Measurements from ENCODE around the gene FCSK.

Gene FCSK

DNA sequence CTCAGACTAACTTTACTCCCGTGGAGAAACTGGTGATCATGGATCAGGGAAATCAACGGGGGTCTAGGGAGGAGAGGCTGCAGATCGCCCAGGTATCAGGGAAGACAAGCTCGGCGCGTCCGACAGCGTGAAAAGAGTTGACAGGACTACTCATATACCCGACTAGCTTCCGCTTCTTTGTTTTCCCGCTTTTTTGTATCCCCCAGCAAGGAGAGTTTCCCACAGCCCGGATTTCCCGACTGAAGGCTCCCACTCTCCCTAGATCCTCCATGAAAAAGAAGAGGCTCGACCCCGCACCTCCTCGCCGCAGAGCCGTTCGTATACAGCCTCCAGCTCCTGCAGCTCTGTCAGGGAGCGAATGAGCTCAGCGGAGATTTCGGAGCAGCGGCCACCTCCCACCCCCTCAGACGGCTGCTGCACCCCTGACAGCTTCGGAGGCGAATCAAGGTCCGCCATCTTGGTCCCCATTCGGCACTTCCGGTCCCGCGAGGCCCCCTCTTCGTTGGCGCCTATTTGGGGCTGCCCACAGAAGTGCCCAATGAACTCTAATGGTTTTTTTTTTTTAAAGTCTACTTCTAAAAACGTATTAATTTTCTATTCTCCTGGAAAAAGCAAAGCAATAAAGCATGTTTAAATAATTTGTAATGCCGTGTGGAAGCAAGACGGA, 68.8 kb downstream of the FCSK start, which contains the start of gene COG4:
Gene COG4, minus strand, starts transcription at position 479 of the 667 bp plus-strand sequence. Its CDS starts 11 bp downstream, at position 468.
- Histone ChIP-seq H3K36me3 (ENCODE audit: control insufficient read depth in 2 of 2, insufficient read depth in 1 of 2, low read length in 2 of 2) (peaks cover 9 to 35% of the 10 kb centered on the region in 2 experiments), H3K27ac (ENCODE audit: extremely low read depth, low read depth, low read length) (peak within 1 kb of the TSS; percentile 99), H3K4me3 (ENCODE audit: low read depth, low read length) (peak within 1 kb of the TSS; percentile 91), H3K9me3 (ENCODE audit: control insufficient read depth, insufficient read depth, low read depth, low read length) (no peaks in the 10 kb centered on the region), H3K4me1 (ENCODE audit: control insufficient read depth, insufficient read depth, low read length) (peaks cover 12% of the 10 kb centered on the region)
- ChIA-PET CTCF (interaction anchor here (0.6 to 1.1 kb wide), 4 partner anchors 9 to 142 kb away, joined by 3 read pairs; no protein-coding TSS in a partner anchor), POLR2A (interaction anchor here (0.5 to 5.9 kb wide), 9 partner anchors 22 to 249 kb away, joined by 3 to 42 read pairs (median 5); partner anchors contain the start of genes AARS1, DDX19A and FCSK)
- TF ChIP-seq FEZF1 (tag by site-specific recombination; IDR thresholded peaks at IDR 0.05): no peak
- TF ChIP-seq ZXDB (tag by site-specific recombination; IDR thresholded peaks at IDR 0.05): peak; percentile 66; the same call in 1 of the 2 replicates
- TF ChIP-seq, protein P1, sequence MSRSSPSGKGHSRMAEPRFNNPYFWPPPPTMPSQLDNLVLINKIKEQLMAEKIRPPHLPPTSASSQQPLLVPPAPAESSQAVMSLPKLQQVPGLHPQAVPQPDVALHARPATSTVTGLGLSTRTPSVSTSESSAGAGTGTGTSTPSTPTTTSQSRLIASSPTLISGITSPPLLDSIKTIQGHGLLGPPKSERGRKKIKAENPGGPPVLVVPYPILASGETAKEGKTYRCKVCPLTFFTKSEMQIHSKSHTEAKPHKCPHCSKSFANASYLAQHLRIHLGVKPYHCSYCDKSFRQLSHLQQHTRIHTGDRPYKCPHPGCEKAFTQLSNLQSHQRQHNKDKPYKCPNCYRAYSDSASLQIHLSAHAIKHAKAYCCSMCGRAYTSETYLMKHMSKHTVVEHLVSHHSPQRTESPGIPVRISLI (tag by site-specific recombination; IDR thresholded peaks at IDR 0.05): peak; percentile 90; the same call in 1 of the 2 replicates
- no peak for TF ChIP-seq GFI1B (tag by site-specific recombination; IDR thresholded peaks at IDR 0.05)
- peak; percentile 72 for TF ChIP-seq PRDM1 (tag by site-specific recombination; IDR thresholded peaks at IDR 0.05)
- TF ChIP-seq ZNF560 (tag by site-specific recombination; IDR thresholded peaks at IDR 0.05; ENCODE audit: borderline replicate concordance): no peak
- TF ChIP-seq ZNF433 (tag by site-specific recombination; IDR thresholded peaks at IDR 0.05; ENCODE audit: low read depth): no peak
- TF ChIP-seq KLF16 (tag by site-specific recombination; IDR thresholded peaks at IDR 0.05): peak; percentile 60
- no peak for TF ChIP-seq ZNF473 (tag by site-specific recombination; IDR thresholded peaks at IDR 0.05)
- no peak; the same call in none of the 2 replicates for TF ChIP-seq ZBTB17 (tag by site-specific recombination; IDR thresholded peaks at IDR 0.05)
- TF ChIP-seq, protein P2, sequence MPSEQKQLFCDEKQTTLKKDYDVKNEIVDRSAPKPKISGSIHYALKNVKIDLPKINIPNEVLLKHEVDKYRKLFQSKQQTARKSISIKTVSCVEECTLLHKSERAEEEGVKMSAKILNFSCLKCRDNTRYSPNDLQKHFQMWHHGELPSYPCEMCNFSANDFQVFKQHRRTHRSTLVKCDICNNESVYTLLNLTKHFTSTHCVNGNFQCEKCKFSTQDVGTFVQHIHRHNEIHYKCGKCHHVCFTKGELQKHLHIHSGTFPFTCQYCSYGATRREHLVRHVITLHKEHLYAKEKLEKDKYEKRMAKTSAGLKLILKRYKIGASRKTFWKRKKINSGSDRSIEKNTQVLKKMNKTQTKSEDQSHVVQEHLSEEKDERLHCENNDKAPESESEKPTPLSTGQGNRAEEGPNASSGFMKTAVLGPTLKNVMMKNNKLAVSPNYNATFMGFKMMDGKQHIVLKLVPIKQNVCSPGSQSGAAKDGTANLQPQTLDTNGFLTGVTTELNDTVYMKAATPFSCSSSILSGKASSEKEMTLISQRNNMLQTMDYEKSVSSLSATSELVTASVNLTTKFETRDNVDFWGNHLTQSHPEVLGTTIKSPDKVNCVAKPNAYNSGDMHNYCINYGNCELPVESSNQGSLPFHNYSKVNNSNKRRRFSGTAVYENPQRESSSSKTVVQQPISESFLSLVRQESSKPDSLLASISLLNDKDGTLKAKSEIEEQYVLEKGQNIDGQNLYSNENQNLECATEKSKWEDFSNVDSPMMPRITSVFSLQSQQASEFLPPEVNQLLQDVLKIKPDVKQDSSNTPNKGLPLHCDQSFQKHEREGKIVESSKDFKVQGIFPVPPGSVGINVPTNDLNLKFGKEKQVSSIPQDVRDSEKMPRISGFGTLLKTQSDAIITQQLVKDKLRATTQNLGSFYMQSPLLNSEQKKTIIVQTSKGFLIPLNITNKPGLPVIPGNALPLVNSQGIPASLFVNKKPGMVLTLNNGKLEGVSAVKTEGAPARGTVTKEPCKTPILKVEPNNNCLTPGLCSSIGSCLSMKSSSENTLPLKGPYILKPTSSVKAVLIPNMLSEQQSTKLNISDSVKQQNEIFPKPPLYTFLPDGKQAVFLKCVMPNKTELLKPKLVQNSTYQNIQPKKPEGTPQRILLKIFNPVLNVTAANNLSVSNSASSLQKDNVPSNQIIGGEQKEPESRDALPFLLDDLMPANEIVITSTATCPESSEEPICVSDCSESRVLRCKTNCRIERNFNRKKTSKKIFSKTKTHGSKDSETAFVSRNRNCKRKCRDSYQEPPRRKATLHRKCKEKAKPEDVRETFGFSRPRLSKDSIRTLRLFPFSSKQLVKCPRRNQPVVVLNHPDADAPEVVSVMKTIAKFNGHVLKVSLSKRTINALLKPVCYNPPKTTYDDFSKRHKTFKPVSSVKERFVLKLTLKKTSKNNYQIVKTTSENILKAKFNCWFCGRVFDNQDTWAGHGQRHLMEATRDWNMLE (tag by site-specific recombination; conservative IDR thresholded peaks at IDR 0.05; ENCODE audit: low read depth): peak; percentile 57; the same call in 1 of the 2 replicates
- no peak for TF ChIP-seq TRIM28 (IDR thresholded peaks at IDR 0.05; ENCODE audit: borderline replicate concordance, low read length)
- TF ChIP-seq ZNF76 (tag by site-specific recombination; IDR thresholded peaks at IDR 0.05; ENCODE audit: borderline replicate concordance, low read depth): peak; percentile 88
- TF ChIP-seq, protein P3, sequence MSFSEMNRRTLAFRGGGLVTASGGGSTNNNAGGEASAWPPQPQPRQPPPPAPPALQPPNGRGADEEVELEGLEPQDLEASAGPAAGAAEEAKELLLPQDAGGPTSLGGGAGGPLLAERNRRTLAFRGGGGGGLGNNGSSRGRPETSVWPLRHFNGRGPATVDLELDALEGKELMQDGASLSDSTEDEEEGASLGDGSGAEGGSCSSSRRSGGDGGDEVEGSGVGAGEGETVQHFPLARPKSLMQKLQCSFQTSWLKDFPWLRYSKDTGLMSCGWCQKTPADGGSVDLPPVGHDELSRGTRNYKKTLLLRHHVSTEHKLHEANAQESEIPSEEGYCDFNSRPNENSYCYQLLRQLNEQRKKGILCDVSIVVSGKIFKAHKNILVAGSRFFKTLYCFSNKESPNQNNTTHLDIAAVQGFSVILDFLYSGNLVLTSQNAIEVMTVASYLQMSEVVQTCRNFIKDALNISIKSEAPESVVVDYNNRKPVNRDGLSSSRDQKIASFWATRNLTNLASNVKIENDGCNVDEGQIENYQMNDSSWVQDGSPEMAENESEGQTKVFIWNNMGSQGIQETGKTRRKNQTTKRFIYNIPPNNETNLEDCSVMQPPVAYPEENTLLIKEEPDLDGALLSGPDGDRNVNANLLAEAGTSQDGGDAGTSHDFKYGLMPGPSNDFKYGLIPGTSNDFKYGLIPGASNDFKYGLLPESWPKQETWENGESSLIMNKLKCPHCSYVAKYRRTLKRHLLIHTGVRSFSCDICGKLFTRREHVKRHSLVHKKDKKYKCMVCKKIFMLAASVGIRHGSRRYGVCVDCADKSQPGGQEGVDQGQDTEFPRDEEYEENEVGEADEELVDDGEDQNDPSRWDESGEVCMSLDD (tag by site-specific recombination; IDR thresholded peaks at IDR 0.05): peak; percentile 82
- TF ChIP-seq ZNF626 (tag by site-specific recombination; IDR thresholded peaks at IDR 0.05): no peak
- TF ChIP-seq ZNF600 (tag by site-specific recombination; IDR thresholded peaks at IDR 0.05): no peak
- TF ChIP-seq, protein P4, sequence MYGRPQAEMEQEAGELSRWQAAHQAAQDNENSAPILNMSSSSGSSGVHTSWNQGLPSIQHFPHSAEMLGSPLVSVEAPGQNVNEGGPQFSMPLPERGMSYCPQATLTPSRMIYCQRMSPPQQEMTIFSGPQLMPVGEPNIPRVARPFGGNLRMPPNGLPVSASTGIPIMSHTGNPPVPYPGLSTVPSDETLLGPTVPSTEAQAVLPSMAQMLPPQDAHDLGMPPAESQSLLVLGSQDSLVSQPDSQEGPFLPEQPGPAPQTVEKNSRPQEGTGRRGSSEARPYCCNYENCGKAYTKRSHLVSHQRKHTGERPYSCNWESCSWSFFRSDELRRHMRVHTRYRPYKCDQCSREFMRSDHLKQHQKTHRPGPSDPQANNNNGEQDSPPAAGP (tag by site-specific recombination; IDR thresholded peaks at IDR 0.05): no peak
- peak; percentile 100 for TF ChIP-seq ZNF335 (tag by site-specific recombination; conservative IDR thresholded peaks at IDR 0.05)
- TF ChIP-seq ZNF623 (tag by site-specific recombination; IDR thresholded peaks at IDR 0.05): 0 out of 2 replicates have a peak, but pooled peaks have one; percentile 4
- no peak for TF ChIP-seq ZNF785 (tag by site-specific recombination; IDR thresholded peaks at IDR 0.05)
- TF ChIP-seq ZNF157 (tag by site-specific recombination; IDR thresholded peaks at IDR 0.05): no peak
- peak; percentile 38 for TF ChIP-seq SP2 (tag by site-specific recombination; IDR thresholded peaks at IDR 0.05)
- TF ChIP-seq ZNF202 (tag by site-specific recombination; IDR thresholded peaks at IDR 0.05; ENCODE audit: borderline replicate concordance): no peak
- no peak for TF ChIP-seq ZNF223 (tag by site-specific recombination; IDR thresholded peaks at IDR 0.05)
- peak; percentile 36; the same call in 1 of the 2 replicates for TF ChIP-seq EGR2 (tag by site-specific recombination; IDR thresholded peaks at IDR 0.05; ENCODE audit: low read depth)
- TF ChIP-seq KLF10 (tag by site-specific recombination; IDR thresholded peaks at IDR 0.05): 0 out of 2 replicates have a peak, but pooled peaks have one; percentile 44
- TF ChIP-seq ZNF561 (tag by site-specific recombination; IDR thresholded peaks at IDR 0.05; ENCODE audit: borderline replicate concordance): peak; percentile 12; the same call in 1 of the 2 replicates
- peak; percentile 26; the same call in 1 of the 2 replicates for TF ChIP-seq ZSCAN30 (tag by site-specific recombination; IDR thresholded peaks at IDR 0.05)
- no peak; the same call in 1 of the 2 replicates for TF ChIP-seq YY1 (tag by site-specific recombination; IDR thresholded peaks at IDR 0.05)

Measured in HEK293 (cell line).